Neural cell (in vitro differentiated cells): ENCODE measurements around the gene HOXA3. TPM values are rescaled to one million over a fixed set of nuclear protein-coding genes. Genes with fewer than 3 reads are reported as not detected.
A peak's percentile ranks its signal among the peaks of the same experiment; 100 is the strongest.

ENCODE experiments used
- H2AFZ ChIP-seq: fragments of 200-600, 300-800 bp; sonication (generic), shearing (Covaris generic); 2 replicates; pipeline ENCODE4 v1.6.0; 2014; ENCODE audit warnings: low read depth, mild to moderate bottlenecking, antibody characterized with exemption, low read length, moderate library complexity
- H3F3A ChIP-seq: fragments of 200-600 bp; shearing (Covaris generic); 2 replicates; pipeline ENCODE4 v1.6.1; 2016; ENCODE audit warnings: mild to moderate bottlenecking, moderate library complexity, mixed read lengths, antibody characterized with exemption, low read length; ENCODE audit not compliant: insufficient read depth, poor library complexity, severe bottlenecking
- H3K27ac ChIP-seq: fragments of 200-600, 300-800 bp; sonication (generic), shearing (Covaris generic); 2 replicates; pipeline ENCODE4 v1.5.1; 2014; ENCODE audit warnings: mild to moderate bottlenecking, low read length, moderate library complexity
- H3K27me3 ChIP-seq: fragments of 300-800, 200-600 bp; sonication (generic), shearing (Covaris generic); 2 replicates; pipeline ENCODE4 v1.6.0; 2014; ENCODE audit warnings: mild to moderate bottlenecking, low read depth, low read length, moderate library complexity; ENCODE audit not compliant: insufficient read depth
- H3K36me3 ChIP-seq: fragments of 300-800, 200-600 bp; sonication (generic), shearing (Covaris generic); 2 replicates; pipeline ENCODE4 v1.5.1; 2014; ENCODE audit warnings: mild to moderate bottlenecking, antibody characterized with exemption, low read length, moderate library complexity; ENCODE audit not compliant: insufficient read depth
- H3K4me2 ChIP-seq: fragments of 300-800, 200-600 bp; sonication (generic), shearing (Covaris generic); 2 replicates; pipeline ENCODE4 v1.6.0; 2014; ENCODE audit warnings: mild to moderate bottlenecking, low read length
- H3K4me3 ChIP-seq: fragments of 300-800, 200-600 bp; sonication (generic), shearing (Covaris generic); 2 replicates; pipeline ENCODE4 v1.5.1; 2014; ENCODE audit warnings: mild to moderate bottlenecking, low read length, moderate library complexity
- H3K79me2 ChIP-seq: fragments of 200-600 bp; shearing (Covaris generic); replicated peaks from 2 replicates; pipeline ENCODE4 v1.6.0; 2014; ENCODE audit warnings: mild to moderate bottlenecking, low read length, moderate library complexity; ENCODE audit not compliant: insufficient read depth
- H3K9ac ChIP-seq: fragments of 300-800, 200-600 bp; sonication (generic), shearing (Covaris generic); 2 replicates; pipeline ENCODE4 v1.6.1; 2016; ENCODE audit warnings: mild to moderate bottlenecking, low read length, mixed read lengths
- H3K9me2 ChIP-seq: fragments of 200-600 bp; shearing (Covaris generic); 2 replicates; pipeline ENCODE4 v1.6.1; 2016; ENCODE audit warnings: mild to moderate bottlenecking, low read length, mixed read lengths; ENCODE audit not compliant: insufficient read depth
- H3K9me3 ChIP-seq: fragments of 200-600, 300-800 bp; sonication (generic), shearing (Covaris generic); 2 replicates; pipeline ENCODE4 v1.6.1; 2016; ENCODE audit warnings: mild to moderate bottlenecking, mixed run types, low read length, moderate library complexity, mixed read lengths
- H4K20me1 ChIP-seq: fragments of 200-600 bp; shearing (Covaris generic); 2 replicates; pipeline ENCODE4 v1.6.1; 2016; ENCODE audit warnings: mild to moderate bottlenecking, mixed run types; ENCODE audit not compliant: insufficient read depth
- CTCF ChIP-seq: fragments of 450-650 bp; IDR thresholded peaks from 2 replicates; pipeline ENCODE4 v1.5.1; 2014; ENCODE audit warnings: antibody characterized with exemption, mild to moderate bottlenecking, moderate library complexity; ENCODE audit not compliant: poor library complexity, severe bottlenecking
- EP300 ChIP-seq: fragments of 450-650 bp; conservative IDR thresholded peaks from 2 replicates; pipeline ENCODE4 v1.6.1; 2014; ENCODE audit warnings: antibody characterized with exemption, mild to moderate bottlenecking, moderate library complexity; ENCODE audit not compliant: poor library complexity, severe bottlenecking
- EZH2 ChIP-seq: fragments of 200-600, 300-800 bp; shearing (Covaris generic), sonication (generic); IDR thresholded peaks from 2 replicates; pipeline ENCODE4 v1.6.1; 2014; ENCODE audit warnings: antibody characterized with exemption, low read length, borderline replicate concordance, mild to moderate bottlenecking; ENCODE audit not compliant: insufficient read depth, poor library complexity, severe bottlenecking
- MXI1 ChIP-seq: fragments of 450-650 bp; conservative IDR thresholded peaks from 2 replicates; pipeline ENCODE4 v1.6.1; 2014; ENCODE audit warnings: antibody characterized with exemption, mild to moderate bottlenecking; ENCODE audit not compliant: poor library complexity, severe bottlenecking
- POLR2AphosphoS5 ChIP-seq: IDR thresholded peaks from 2 replicates; pipeline ENCODE4 v1.6.1; 2012
- RAD21 ChIP-seq: fragments of 450-650 bp; conservative IDR thresholded peaks from 2 replicates; pipeline ENCODE4 v1.6.1; 2014; ENCODE audit warnings: antibody characterized with exemption, mild to moderate bottlenecking, moderate library complexity
- REST ChIP-seq: IDR thresholded peaks from 2 replicates; pipeline ENCODE4 v1.6.1; 2012; ENCODE audit warnings: borderline replicate concordance
- SMC3 ChIP-seq: fragments of 450-650 bp; conservative IDR thresholded peaks from 2 replicates; pipeline ENCODE4 v1.6.1; 2014; ENCODE audit warnings: antibody characterized with exemption, mild to moderate bottlenecking, moderate library complexity; ENCODE audit not compliant: poor library complexity
- TAF1 ChIP-seq: IDR thresholded peaks from 2 replicates; pipeline ENCODE4 v1.6.1; 2012; ENCODE audit warnings: low read depth
- polyA plus RNA-seq: library from polyadenylated mRNA; depleted of rRNA; stranded (reverse); fragments of >200 nt; gene quantifications from 2 replicates; pipeline ENCODE4 v1.2.3, GENCODE V29; 2014

The HOXA3 gene
- polyA plus RNA-seq, 1 donor from 2014 or later, result not detected

- no peak overlapping the region for H3K27ac ChIP-seq
- H3K27me3 ChIP-seq, result peaks cover 96% of the 10 kb centered on the region
- H3K9me2 ChIP-seq, result no peaks in the 10 kb centered on the region
- H3K9me3 ChIP-seq, result no peaks in the 10 kb centered on the region
- H2AFZ ChIP-seq, result no peak overlapping the region
- no peak overlapping the region for H3K4me3 ChIP-seq
- H3F3A ChIP-seq, result no peaks in the 10 kb centered on the region
- no peaks in the 10 kb centered on the region for H3K36me3 ChIP-seq
- no peak for TF ChIP-seq SMC3
- no peak for TF ChIP-seq RAD21
- no peak for TF ChIP-seq TAF1
- no peak for TF ChIP-seq CTCF
- no peak for TF ChIP-seq EZH2
- no peak for TF ChIP-seq REST
- no peak for TF ChIP-seq EP300
- no peak for TF ChIP-seq POLR2AphosphoS5
- TF ChIP-seq MXI1, result no peak
- H3K79me2 ChIP-seq, result no peaks in the 10 kb centered on the region
- H4K20me1 ChIP-seq, result no peaks in the 10 kb centered on the region
- H3K9ac ChIP-seq, result no peak overlapping the region
- H3K4me2 ChIP-seq, result no peak overlapping the region
Observed at GRCh38 chr7:27116962-27117886, 35.2 kb downstream of the HOXA3 start.

GRCh38 chr7:27116031-27116961 is 36.1 kb downstream of the HOXA3 start:
- Histone ChIP-seq H3K27me3 (peaks cover 96% of the 10 kb centered on the region), H3K4me3 (no peak overlapping the region), H4K20me1 (no peaks in the 10 kb centered on the region)

More at GRCh38 chr7:27116031-27116961, 36.1 kb downstream of the HOXA3 start:
- H3K79me2 ChIP-seq, result no peaks in the 10 kb centered on the region
- no peaks in the 10 kb centered on the region for H3F3A ChIP-seq
- no peak overlapping the region for H3K9ac ChIP-seq
- H3K36me3 ChIP-seq, result no peaks in the 10 kb centered on the region
- TF ChIP-seq TAF1 (no peak), EZH2 (peak; percentile 29)
- H3K9me3 ChIP-seq, result no peaks in the 10 kb centered on the region
- H3K27ac ChIP-seq, result no peak overlapping the region
- H3K9me2 ChIP-seq, result no peaks in the 10 kb centered on the region
- no peak overlapping the region for H2AFZ ChIP-seq
- H3K4me2 ChIP-seq, result no peak overlapping the region
